ENCODE data around the gene SH3D21.

DNA sequence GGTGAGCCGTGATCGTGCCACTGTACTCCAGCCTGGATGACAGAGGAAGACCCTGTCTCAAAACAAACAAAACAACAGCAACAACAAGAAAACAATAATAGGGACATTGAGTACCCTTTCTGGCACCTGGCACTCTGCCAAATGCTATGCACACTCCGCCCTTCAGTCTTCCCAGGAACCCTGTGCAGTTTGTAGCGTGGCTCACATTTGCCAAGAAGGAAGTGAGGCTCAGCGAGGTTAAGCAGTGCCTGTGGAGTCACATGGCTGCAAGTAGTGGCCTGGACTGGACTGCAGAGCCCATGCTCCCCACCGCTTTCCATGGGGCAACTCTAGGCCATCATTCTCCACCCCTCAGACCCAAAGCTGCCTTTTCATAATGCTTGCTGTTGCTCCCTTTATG, 22.5 kb downstream of the SH3D21 start:
- TF ChIP-seq, protein P1, sequence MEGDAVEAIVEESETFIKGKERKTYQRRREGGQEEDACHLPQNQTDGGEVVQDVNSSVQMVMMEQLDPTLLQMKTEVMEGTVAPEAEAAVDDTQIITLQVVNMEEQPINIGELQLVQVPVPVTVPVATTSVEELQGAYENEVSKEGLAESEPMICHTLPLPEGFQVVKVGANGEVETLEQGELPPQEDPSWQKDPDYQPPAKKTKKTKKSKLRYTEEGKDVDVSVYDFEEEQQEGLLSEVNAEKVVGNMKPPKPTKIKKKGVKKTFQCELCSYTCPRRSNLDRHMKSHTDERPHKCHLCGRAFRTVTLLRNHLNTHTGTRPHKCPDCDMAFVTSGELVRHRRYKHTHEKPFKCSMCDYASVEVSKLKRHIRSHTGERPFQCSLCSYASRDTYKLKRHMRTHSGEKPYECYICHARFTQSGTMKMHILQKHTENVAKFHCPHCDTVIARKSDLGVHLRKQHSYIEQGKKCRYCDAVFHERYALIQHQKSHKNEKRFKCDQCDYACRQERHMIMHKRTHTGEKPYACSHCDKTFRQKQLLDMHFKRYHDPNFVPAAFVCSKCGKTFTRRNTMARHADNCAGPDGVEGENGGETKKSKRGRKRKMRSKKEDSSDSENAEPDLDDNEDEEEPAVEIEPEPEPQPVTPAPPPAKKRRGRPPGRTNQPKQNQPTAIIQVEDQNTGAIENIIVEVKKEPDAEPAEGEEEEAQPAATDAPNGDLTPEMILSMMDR (IDR thresholded peaks at IDR 0.05), result no peak
- TF ChIP-seq POLR2A (IDR thresholded peaks at IDR 0.05), result no peak
